GM12874 (cell line): ENCODE results near the gene CYBA.

ENCODE experiments used
- TF ChIP-seq, protein P1 (sequence below): IDR thresholded peaks from 2 replicates; pipeline ENCODE4 v1.5.1; 2011; ENCODE audit warnings: low read depth, mild to moderate bottlenecking, control low read depth, low read length, moderate library complexity; ENCODE audit not compliant: insufficient read depth

Gene CYBA

GRCh38 chr16:88695753-88696152 is 44.9 kb upstream of the CYBA start:
- TF ChIP-seq, protein P1, sequence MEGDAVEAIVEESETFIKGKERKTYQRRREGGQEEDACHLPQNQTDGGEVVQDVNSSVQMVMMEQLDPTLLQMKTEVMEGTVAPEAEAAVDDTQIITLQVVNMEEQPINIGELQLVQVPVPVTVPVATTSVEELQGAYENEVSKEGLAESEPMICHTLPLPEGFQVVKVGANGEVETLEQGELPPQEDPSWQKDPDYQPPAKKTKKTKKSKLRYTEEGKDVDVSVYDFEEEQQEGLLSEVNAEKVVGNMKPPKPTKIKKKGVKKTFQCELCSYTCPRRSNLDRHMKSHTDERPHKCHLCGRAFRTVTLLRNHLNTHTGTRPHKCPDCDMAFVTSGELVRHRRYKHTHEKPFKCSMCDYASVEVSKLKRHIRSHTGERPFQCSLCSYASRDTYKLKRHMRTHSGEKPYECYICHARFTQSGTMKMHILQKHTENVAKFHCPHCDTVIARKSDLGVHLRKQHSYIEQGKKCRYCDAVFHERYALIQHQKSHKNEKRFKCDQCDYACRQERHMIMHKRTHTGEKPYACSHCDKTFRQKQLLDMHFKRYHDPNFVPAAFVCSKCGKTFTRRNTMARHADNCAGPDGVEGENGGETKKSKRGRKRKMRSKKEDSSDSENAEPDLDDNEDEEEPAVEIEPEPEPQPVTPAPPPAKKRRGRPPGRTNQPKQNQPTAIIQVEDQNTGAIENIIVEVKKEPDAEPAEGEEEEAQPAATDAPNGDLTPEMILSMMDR: no peak

DNA sequence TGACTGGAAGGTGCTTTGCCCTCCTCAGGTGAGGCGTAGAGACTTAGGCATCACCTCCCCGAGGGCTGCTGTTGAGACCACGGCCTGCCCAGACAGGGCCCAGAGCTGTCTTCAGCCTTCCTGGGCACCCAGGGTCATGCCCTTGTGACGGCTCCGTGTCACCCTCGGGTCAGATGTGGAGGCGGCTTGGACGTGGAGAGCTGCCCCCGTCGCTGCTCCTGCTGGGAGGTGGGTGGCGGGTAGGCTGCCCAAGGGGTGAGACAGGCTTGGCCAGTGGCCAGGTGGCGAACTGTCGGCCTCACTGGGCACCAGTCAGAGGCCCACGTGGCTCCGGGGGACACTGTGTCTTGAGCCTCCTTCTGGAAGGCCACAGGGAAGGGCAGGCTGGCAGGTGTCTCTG is 44.4 kb upstream of the CYBA start:
- TF ChIP-seq, protein P1: no peak

GRCh38 chr16:88694221-88695087 is 43.6 kb upstream of the CYBA start:
- TF ChIP-seq, protein P1: no peak

GRCh38 chr16:88693420-88694177 is 42.7 kb upstream of the CYBA start:
- TF ChIP-seq, protein P1: no peak

DNA sequence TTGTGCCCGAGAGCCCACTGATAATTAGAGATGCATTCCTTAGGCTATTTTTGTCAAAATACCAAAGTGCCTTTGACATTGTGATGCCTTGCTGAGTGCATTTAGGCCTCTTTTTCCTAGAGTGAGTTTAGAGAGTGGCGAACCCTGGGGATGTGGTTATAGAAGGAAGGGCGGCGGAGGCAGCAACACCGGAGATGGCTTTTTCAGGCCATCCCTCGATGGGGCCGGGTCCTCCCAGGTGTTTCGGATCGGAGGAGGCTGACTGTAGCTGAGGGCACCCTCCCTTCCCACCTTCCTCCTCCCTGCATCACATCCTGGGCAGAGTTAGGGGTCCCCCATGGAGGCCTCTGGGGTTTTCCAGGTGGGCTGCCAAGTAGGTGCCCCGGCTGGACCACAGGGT is 42.0 kb upstream of the CYBA start:
- TF ChIP-seq, protein P1: no peak

DNA sequence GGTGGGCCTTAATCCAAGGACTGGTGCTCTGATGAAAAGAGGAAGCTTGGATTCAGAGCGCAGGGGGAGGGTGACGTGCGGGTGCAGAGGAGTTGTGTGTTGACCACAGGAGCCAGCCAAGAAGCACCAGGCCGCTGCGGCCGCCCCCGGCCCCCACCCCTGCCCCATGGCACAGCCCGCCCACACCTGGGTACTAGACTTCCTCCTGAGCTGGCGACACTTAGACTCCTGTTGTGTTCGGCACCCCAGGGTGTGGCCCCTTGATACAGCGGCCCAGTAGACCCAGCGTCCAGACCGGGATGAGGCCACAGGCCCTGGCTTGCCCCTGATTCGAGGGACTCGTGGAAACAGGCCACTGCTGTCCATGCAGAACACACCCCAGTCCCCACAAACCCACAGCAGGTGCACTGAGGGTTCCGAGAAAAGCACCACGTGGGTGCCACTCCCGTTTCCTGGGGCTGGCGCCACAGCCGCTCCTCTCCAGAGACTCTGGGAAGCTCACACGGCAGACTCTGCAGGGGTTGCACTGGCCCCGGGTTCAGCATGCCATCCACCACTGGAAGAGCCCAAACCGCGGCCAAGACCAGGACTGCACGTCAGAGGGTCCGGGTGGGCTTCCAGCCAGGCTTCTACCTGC is 41.2 kb upstream of the CYBA start:
- TF ChIP-seq, protein P1: no peak
